HG02973 (cell line): ENCODE results near the gene ATP8A2.
"Not testable (repeated sequence)": the region's sequence is repeated elsewhere in the genome, so short reads cannot be mapped to it uniquely, and the experiment has no call there.

Experiments
- ATAC-seq: cut with Tn5 transposase; IDR thresholded peaks from one replicate; pipeline ENCODE4 v1.9.1; 2021; ENCODE audit warnings: moderate library complexity; ENCODE audit not compliant: unreplicated experiment

Gene ATP8A2

DNA sequence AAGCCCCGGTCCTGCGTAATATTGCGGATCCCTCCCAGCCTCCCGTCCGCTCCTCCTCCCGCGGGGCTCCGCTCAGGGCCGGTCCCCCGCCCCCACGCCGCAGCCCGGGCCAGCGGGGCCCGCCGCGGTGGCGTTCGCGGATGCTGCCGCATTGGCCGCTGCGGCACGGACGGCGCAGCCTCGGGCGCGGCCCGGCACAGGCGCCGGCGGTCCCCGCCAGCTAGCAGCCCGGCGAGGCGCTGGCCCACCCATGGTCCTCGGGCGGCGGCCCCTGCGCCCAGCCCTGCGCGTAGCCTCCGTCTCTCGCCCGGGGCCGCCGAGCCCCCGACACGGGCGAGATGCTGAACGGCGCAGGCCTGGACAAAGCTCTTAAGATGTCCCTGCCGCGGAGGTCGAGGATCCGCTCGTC is at the start of gene ATP8A2:
Gene ATP8A2, plus strand, starts transcription at position 100 of the 409 bp plus-strand sequence. Its CDS starts 239 bp downstream, at position 339.
- no peak for ATAC-seq

DNA sequence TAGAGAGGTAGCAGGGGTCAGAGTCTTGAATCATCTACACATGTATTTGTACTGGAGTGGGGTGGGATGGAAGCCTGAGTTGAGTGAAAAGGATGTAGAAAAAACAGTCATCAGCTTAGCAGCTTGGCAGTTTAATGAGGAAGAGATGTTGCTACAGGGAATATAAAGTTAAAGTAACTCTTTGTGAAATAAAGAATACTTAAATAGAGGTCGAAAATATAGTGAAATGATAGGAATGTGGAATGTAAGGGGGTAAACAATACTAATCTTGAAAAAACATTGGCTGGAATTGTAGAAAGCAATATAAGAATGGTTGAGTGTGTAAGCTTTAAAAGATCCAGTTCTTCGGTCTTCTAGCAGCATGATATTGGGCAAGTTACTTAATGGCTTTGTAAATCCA is 47.7 kb upstream of the ATP8A2 start:
- ATAC-seq: no peak

DNA sequence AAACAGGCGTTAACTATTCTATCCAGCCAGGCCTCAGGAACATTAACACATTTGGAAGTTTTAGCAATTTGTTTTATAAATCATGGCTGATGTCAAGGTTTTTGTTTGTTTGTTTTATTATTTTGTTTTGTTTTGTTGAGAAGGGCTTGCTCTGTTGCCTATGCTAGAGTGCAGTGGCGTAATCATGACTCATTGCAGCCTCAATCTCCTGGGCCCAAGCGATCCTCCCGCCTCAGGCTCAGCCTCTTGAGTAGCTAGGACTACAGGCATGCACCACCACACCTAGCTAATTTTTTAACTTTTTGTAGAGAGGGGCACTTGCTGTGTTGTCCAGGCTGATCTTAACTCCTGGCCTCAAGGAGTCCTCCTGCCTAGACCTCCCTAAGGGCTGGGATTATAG is 42.1 kb upstream of the ATP8A2 start:
- no peak for ATAC-seq

DNA sequence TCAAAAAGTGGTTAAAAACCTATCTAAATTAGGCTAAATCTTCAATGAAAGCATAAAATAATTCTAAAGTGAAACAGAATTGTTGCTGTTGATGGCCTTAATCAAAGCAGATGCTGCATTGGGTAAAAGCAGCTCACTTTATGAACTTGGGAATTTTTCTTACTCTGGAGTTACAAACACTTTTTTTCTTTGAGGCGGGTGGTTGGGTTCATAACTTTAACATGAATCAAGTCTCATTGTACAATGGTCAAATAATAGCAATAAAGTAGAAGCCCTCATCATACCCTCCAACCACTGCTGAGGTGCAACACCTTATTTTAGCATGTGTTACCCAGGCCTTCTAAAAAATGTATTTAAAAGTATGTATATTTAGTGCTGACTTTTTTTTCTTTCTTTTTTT is 41.2 kb upstream of the ATP8A2 start:
- ATAC-seq: no peak

DNA sequence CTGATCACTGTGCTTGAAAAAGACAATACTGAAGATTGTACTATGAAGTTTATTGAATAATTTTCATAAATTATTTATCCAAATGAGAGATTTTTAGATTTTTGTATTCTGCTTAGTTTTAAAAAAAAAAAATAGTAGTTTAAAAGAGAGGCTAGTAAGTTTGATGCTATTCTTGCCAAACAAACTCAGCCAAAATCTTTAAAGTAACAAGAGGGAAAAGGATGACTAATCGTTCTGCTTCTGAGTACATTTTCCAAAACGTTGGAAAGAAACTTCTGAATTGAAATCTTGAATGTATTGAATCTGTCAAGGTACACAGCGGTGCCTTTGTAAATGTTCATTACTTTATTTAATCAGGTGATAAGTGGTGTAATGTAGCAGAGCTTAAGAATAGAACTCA is 35.9 kb upstream of the ATP8A2 start:
- no peak for ATAC-seq

DNA sequence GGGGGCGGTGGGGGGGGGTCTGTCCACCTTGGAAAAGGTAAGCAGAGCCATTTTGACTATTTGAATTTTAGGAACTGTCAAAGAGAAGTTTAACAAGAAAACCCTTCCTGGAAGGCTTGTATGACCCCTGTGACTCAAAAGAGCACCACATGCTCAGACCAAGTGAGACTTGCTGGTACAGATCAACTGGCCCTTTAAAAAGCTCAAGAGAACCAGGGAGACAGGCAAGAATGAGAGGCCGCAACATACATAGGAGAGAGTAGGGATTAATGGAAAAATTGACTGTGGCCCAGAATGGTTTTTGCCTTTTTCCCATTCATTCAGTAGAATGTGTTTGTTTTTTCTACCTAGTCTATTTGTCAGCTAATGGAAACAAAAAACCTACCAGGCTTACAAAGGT is 26.2 kb upstream of the ATP8A2 start:
- no peak for ATAC-seq

DNA sequence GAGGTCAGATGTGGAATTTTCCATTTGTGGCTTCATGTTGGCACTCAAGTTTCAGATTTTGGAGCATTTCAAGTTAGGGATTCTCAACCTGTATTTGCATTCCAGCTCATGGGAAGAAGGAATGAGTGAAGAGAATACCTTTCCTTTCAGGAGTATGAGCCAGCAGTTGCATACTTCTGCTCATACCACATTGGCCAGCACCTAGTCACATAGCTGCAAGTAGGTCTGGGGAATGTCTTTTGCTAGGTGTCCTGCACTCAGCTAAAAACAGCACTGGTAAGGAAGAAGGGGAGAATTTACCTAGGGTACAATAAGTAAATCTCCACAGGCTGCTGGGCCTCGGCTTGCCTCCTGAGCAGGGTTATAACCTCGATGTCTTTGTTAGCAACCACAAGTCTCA is 24.6 kb upstream of the ATP8A2 start:
- no peak for ATAC-seq

DNA sequence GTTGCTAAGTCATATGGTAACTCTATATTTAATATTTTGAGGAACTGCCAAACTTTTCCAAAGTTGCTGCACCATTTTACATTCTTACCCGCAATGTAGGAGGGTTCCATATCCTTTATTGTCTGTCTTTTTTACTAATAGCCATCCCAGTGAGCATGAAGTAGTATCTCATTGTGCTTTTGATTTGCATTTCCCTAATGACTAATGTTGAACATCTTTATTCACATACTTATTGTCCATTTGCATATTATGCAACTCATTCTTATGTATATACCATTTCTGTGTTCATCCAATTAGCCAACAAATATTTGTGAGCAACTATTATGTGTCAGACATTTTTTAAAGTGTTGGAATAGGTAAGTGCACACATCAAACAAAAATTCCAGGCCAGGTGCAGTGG is 20.4 kb upstream of the ATP8A2 start:
- no peak for ATAC-seq

DNA sequence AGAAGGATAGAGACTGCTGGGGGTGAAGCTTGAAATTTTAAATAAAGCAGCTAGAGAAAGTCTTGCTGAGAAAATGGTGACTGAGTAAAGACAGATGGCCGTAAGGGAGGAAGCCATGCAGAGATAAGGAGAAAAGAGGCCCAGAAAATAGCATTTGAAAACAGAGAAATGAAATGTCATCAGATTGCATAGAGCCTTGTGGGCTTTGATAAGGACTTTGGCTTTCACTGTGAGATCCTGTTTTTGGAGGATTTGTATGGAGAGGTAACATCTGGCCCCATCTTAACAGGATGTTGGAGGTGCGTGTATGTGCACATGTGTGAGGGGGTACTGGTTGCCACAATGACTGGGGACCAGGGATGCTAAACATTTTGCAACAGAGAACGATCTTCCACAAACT is 19.5 kb upstream of the ATP8A2 start:
- no peak for ATAC-seq

DNA sequence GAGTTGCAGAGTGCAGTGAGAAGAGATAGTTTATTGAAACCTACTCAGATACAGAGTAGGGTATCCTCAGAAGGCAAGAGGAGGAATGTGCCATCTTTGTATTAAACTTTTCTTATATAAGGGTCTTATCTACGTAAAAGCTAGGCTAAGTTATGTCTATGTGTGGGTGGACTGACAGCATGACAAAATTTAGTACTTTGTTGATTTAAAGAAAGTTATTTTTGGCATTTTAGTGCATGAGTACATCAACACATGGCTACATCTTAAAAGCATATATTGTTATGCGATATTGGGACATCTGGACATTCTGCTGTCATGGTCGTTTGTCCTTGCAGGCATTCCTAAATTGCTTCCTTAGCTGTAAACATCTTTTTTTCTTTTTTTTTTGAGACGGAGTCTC is 19.0 kb upstream of the ATP8A2 start:
- no peak for ATAC-seq

DNA sequence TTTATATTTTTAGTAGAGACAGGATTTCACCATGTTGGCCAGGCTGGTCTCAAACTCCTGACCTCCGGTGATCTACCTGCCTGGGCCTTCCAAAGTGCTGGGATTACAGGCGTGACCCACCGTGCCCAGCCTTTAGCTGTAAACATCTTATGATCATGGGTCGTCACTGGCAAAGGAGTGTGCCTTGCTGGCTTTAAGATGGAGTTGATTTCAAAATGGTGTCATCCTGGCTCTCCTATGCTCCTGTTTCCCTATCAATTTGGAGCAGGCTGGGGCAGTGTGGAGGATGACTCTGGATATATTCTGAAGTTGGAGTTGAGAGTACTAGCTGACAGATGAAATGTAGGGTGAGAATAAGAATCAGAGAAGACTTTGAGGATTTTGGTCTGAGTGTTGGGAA is 18.4 kb upstream of the ATP8A2 start:
- no peak for ATAC-seq

DNA sequence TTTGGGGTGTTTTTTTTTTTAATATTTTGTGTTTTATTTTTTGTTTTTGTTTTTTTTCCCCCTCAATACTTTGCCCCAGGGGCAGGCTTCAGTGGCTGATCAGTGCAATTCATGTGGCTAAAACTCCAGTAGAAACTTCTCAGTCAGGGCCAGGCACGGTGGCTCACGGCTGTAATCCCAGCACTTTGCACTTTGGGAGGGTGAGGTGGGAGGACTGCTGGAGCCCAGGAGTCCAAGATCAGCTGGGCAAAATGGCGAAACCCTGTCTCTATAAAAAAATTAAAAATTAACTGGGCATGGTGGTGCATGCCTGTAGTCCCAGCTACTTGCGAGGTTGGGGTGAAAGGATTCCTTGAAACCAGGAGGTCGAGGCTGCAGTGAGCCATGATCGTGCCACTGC is 17.4 kb upstream of the ATP8A2 start:
- ATAC-seq: no peak

DNA sequence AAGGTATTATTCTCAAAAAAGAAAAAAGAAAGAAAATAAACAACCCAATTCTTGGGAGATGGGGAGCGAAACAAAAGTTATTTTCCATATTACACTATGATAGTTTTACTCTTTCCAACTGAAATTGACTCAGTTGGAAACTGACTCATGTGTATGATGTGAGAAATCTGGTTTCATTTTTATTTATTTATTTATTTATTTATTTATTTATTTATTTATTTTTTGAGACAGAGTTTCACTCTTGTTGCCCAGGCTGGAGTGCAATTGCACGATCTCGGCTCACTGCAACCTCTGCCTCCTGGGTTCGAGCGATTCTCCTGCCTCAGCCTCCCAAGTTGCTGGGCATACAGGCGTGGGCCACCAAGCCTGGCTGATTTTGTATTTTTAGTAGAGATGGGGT is 11.3 kb upstream of the ATP8A2 start:
- not testable (repeated sequence) for ATAC-seq

DNA sequence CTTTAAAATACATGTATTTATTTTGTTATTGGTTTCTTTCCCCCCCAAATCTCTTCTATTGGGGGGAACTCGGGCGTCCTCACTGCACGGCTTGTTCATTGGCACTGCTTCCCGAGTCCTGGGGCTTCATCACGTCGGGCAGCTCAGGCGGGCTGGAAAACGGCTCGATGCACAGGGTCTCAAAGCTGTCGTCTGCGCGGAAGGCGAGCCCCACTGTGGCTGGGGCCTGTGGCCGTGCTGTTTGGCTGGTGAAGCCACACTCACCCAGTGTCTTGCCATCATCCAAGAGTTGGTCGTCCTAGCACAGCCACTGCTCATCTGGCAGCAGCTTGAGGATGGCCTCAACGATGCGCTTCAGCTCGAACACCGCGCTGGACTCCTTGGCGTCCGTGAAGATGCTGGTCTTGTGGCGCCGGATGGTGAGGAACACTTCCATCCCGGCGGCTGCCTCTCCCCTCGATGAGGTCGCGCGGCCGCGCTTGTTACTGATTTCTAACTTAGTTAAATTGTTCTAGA is 6.0 kb upstream of the ATP8A2 start:
- ATAC-seq: no peak

DNA sequence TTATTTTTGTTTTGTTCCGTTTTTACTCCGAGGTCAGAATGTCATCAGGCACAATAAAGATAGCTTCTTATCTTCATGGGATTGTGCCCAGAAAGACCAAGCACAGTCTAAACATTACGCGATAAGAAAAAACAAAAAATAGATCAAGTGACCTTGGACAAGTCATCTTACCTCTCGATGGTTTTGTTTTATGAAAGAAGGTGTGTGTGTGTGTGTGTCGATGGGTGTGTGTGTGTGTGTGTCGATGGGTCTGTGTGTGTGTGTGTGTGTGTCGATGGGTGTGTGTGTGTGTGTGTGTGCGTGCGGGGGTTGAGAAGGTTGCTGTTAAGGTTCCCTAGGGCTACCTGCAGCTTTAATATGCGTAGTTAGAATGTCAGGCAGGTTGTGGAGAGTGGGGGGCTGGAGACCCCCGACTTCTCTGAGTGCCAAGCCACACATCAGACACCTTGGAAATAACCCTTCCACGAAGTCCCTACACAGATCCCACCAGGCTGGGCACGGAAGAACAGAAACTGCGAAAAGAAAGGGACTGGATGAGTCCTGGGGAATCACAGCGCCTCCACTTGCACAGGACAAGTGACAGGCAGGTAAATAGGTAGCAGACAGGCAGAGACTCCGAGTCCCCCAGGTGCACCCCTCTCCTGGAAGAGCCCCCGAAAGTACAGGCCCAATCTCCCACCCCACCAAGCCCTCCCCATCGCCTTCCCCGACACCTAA is 458 bp upstream of the ATP8A2 start:
- ATAC-seq: no peak

DNA sequence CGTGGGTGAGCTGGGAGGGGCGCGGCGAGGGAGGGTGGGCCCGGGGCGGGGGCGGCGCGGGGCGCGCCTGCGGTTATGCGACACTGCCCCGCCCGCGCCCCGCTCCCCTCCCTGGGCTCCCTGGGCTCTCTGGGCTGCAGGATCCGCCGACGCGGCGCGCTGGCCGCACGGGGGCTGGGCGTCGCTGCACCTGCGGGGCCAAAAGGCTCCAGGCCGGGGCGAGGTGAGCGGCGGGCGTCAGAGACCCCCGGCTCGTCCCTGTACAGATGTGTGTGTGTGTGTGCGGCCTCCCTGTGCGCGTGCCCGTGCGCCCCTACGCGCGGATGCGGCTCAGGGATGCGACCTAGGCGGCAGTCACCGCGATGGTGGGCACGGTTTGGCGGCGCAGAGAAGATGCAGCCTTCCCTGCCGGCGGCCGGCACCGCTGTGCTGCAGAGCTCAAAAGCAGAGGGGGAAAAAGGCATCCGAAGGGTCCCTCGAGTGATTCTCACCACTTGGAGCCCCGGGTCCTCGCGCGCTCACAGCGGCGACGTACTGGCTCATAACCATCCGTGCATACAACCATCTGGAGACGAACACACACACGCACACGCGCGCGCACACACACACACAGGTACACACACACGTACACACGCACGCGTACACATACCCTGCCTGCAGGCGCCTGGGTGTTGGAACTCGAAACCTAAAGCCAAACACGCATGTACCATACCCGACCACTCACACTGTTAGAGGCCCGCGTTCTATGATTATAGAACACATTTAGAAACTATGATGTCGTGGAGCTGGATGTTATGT is 709 bp downstream of the ATP8A2 start:
- ATAC-seq: no peak

DNA sequence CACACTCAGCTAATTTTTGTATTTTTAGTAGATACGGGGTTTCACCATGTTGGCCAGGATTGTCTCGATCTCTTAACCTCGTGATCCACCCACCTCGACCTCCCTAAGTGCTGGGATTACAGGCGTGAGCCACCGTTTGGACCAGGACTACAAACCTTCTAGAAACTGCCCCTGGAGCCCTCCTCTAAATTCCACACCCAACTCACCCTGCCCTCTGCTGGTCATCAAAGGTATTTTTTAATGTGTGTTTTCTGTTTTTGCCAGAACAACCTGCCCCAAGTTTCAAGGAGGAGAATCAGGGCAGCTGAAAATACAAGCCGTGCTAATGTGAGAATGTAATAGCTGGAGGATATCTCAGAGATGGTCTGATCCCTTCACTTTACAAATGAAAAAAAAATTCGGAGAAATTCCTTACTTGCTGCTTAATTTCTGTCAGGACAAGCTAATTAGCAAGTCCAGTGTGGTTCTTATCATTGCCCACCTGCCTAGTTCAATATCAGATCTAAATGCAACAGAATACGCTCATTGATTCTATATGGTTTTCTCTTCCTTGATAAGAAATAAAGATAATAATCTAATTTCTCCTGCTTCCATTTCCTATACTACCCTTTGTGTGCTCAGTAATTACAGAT is 4.1 kb downstream of the ATP8A2 start:
- no peak for ATAC-seq

DNA sequence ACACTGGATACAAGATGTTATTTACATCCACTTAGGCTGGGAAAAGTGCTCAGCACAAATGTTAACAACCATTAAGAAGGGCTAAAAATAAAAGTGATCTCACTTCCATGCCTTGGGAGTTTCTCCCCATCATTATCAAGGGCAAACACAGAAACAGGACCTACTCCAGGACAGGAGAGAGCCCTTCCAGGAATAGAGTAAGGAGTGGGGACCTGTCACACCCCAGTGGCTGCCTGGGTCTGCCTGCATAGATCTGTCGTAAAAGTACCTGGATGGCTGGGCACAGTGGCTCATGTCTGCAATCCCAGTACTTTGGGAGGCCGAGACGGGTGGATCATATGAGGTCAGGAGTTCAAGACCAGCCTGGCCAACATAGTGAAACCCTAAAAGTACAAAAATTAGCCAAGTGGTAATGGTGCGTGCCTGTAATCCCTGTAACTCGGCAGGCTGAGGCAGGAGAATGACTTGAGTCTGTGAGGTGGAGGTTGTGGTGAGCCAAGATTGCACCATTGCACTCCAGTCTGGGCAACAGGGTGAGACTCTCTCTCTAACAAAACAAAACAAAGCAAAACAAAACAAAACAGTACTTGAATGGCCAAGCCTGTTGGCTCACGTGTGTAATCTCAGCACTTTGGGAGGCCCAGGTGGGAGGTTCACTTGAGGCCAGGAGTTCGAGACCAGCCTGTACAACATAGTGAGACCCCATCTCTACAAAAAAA is 5.6 kb downstream of the ATP8A2 start:
- ATAC-seq: no peak

DNA sequence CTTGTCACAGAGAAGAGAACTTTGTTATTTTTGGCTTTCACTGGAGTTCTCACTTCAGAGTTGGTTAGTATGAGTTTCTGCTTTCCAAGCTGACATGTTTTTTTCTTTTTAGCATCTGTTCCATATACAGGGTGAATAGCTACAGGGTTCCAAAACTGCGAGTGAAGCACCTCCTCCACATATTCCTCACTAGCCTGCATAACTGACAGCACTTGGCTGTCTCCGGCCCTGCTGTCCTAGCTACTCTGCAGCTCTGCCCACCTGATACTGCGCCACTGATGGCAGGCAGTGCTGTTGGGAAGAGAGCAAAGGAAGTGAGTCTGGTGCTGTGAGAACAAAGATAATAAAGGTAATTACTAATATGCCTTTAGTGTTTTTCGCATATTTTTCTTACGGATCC is 6.8 kb downstream of the ATP8A2 start:
- ATAC-seq: no peak

DNA sequence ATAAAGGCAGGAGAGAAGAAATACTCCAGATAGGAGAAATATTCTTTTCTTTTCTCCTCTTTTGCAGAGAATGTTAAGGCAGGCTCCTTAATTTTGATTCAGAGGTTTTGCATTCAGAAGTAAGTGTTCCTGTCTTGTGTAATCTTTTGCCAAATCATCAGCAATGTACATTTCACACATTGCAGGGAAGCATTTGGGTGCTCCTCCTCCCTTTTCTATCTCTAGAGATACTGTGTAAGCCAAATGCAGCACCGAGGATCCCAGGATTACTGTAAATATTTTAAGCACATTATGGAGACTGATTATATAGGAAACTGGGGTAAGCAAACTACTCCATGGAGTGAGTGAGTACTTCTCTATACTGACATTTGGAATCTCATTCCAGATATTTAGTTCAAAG is 7.2 kb downstream of the ATP8A2 start:
- no peak for ATAC-seq

DNA sequence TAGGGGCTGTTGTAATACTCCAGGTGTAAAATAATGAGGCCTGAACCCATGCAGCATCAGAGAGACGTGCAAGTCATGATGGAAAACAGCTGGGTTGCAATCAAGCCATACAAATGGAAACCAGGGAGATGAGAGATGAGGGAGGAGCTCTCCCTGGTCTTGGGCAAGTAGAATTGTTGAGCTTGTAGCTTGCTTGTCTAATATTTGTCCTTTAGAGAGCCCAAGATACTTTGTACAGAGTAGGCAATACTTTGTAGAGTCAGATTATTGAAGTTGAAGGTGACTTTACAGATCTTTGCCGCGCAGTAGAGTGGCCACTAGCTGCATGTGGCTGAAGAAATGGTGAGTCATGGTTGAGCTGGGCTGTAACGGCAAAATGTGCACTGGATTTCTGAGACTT is 8.3 kb downstream of the ATP8A2 start:
- no peak for ATAC-seq
